T-helper 17 cell (primary cell): ENCODE results near the gene EPC2. TPM values are rescaled to one million over a fixed set of nuclear protein-coding genes. Genes with fewer than 3 reads are reported as not detected.
"Not testable (repeated sequence)": the region's sequence is repeated elsewhere in the genome, so short reads cannot be mapped to it uniquely, and the experiment has no call there.

Experiments used
- ATAC-seq: fragments of 150-1000 bp; cut with Tn5 transposase; 2 replicates; pipeline ENCODE4 v1.10.0; 2021; ENCODE audit warnings: mild to moderate bottlenecking, moderate library complexity
- DNase-seq, 3 donors: peaks; one replicate each; pipeline versions ENCODE4 v3.0.0 to v3.0.0-alpha.2; 2020 to 2021
- H3K9me3 ChIP-seq: one replicate; pipeline ENCODE4 v1.7.0; 2013; ENCODE audit warnings: low read length, mild to moderate bottlenecking; ENCODE audit not compliant: control insufficient read depth, poor library complexity, severe bottlenecking
- H3K27ac Mint-ChIP-seq: one replicate; pipeline ENCODE4 v1.8.0; 2022; ENCODE audit warnings: mild to moderate bottlenecking, moderate library complexity, mixed read lengths
- H3K27me3 Mint-ChIP-seq: one replicate; pipeline ENCODE4 v1.8.0; 2022; ENCODE audit warnings: mixed read lengths
- H3K36me3 Mint-ChIP-seq: one replicate; pipeline ENCODE4 v1.8.0; 2022; ENCODE audit warnings: low read depth, mixed read lengths
- H3K4me1 Mint-ChIP-seq: one replicate; pipeline ENCODE4 v1.8.0; 2022; ENCODE audit warnings: mild to moderate bottlenecking, mixed read lengths
- H3K4me3 Mint-ChIP-seq: one replicate; pipeline ENCODE4 v1.8.0; 2022; ENCODE audit warnings: mild to moderate bottlenecking, moderate library complexity, mixed read lengths
- total RNA-seq, 4 donors: library from RNA in 2 of 4; stranded (reverse) in 2 of 4; gene quantifications; one replicate each; pipeline ENCODE4 v1.2.3 and lab custom pipeline; 2022 to 2026

Gene EPC2
- total RNA-seq, 2 donors from 2014 or later, result 76.5 to 89.0 TPM

DNA sequence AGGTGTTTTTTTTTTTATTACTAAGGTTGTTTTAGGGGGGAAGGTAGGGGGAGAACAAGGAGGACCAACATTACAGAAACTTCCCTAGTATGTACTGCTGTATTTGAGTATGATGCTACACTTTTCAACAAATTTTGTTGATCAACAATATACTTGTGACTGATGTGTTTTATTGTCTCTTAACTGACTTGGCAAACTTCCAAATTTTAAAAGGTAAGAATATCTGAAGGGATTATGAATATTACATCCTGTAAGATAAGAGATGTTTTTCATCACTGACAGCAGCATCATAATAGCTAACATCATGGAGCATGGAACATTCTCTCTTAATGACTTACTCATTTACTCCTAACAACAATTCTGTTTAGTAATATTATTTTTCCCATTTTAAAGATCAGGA is 144.5 kb downstream of the EPC2 start:
- no peak for DNase-seq
- Mint-ChIP-seq H3K4me3 (no peak overlapping the region), H3K4me1 (no peaks in the 10 kb centered on the region), H3K36me3 (peaks cover 6% of the 10 kb centered on the region), H3K27me3 (no peaks in the 10 kb centered on the region), H3K27ac (peak overlapping the region; percentile 11)
- no peak for ATAC-seq
- H3K9me3 ChIP-seq, result no peaks in the 10 kb centered on the region

DNA sequence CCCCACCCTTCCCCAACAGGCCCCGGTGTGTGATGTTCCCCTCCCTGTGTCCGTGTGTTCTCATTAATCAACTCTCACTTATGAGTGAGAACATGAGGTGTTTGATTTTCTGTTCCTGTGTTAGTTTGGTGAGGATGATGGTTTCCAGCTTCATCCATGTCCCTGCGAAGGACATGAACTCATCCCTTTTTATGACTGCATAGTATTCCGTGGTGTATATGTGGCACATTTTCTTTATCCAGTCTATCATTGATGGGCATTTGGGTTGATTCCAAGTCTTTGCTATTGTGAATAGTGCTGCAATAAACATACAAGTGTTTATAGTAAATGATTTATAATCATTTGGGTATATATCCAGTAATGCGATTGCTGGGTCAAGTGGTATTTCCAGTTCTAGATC is 145.6 kb downstream of the EPC2 start:
- H3K27ac Mint-ChIP-seq, H3K9me3 ChIP-seq, H3K27me3 Mint-ChIP-seq, DNase-seq, H3K4me3 Mint-ChIP-seq, H3K36me3 Mint-ChIP-seq, ATAC-seq, H3K4me1 Mint-ChIP-seq: not testable (repeated sequence)

DNA sequence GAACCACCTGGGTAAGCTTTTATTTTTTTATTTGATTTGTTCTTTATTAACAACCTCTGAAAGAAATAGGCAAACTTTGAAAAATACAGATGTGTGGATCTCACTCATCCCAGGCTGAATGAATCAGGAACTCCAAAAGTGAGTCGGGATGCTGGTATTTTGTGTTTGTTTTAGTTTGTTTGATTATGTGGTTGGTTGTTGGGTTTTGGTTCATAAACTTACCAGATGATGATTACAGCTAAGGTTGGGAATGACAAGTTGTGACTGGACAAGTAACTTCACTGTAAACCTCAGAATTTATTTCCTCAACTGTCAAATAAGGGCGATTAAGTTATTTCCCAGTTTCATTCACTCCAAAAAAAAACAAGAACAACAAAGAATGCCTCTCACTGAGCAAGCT is 150.0 kb downstream of the EPC2 start:
- Mint-ChIP-seq H3K4me1 (no peaks in the 10 kb centered on the region), H3K36me3 (no peaks in the 10 kb centered on the region), H3K4me3 (no peak overlapping the region), H3K27me3 (no peaks in the 10 kb centered on the region), H3K27ac (no peak overlapping the region)
- no peak for DNase-seq
- ATAC-seq, result no peak
- no peaks in the 10 kb centered on the region for H3K9me3 ChIP-seq

DNA sequence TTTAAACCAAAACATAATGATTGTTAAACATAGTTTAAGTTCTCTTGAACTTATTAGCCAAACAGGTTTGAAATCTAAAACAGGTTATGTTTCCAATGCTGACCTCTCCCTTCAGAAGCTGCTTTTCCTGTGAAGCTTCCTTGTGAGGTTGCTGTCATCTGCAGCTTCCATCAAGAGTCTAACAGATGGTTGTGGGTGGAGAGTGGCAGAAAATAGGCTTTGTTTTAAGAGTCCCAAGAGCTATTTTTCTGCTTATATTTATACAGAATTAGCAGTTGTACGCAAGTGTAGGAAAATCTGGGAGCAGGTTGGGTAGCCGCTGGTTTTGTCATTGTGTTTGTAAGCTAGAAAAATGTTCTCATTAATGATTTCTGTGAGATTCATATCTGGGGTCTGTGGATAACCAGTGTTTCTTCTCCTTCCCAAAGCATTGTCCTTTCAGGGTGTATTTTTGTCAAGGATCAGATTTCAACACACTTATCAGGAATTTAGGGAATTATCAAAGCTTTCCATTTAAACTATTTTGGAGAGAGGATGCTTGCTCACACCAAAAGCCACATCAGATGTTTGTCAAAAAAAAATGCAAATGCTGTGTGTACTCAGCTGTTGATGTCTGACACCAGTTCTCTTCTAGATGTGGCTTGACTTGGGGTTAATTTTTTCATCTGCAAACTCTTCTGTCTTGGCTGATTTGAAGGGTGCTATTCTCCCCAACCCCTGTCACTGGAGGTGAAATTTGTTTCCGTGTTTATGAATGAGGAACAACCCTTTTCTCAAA is 152.4 kb downstream of the EPC2 start:
- H3K4me1 Mint-ChIP-seq, result no peaks in the 10 kb centered on the region
- no peaks in the 10 kb centered on the region for H3K36me3 Mint-ChIP-seq
- no peak overlapping the region for H3K4me3 Mint-ChIP-seq
- H3K27ac Mint-ChIP-seq, result no peak overlapping the region
- DNase-seq, result no peak
- H3K27me3 Mint-ChIP-seq, result no peaks in the 10 kb centered on the region
- no peak for ATAC-seq
- H3K9me3 ChIP-seq, result no peaks in the 10 kb centered on the region

DNA sequence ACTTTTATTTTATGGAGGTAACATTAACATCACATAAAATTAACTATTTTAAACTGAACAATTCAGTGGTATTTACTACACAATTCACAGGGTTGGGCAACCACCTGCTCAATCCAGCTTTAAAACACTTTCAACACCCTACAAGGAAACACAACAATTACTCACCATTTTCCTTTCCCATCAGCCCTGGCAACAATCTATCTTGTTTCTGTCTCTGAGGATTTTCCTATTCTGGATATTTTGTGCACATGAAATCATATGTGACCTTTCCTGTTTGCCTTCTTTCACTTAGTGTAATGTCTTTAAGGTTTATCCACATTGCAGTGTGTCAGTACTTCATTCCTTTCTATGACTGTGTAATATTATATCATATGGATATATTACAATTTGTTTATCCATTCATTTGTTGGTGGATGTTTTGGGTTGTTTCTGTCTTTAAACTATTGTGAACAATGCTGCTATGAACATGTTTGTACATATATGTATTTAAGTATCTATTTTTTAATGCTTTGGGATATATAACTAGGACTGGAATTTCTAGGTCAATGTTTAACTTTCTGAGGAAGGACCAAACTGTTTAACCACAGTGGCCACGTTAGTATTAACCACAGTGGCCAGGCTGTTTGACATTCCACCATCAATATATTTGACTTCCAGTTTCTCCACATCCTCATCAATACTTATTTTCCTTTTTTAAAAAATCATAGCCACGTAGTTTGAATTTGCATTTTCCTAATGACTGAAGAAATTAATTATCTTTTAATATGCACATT is 158.1 kb downstream of the EPC2 start:
- Mint-ChIP-seq H3K27ac (no peak overlapping the region), H3K36me3 (no peaks in the 10 kb centered on the region), H3K4me1 (no peaks in the 10 kb centered on the region), H3K4me3 (no peak overlapping the region), H3K27me3 (no peaks in the 10 kb centered on the region)
- ATAC-seq (no peak), DNase-seq (no peak)
- no peaks in the 10 kb centered on the region for H3K9me3 ChIP-seq

DNA sequence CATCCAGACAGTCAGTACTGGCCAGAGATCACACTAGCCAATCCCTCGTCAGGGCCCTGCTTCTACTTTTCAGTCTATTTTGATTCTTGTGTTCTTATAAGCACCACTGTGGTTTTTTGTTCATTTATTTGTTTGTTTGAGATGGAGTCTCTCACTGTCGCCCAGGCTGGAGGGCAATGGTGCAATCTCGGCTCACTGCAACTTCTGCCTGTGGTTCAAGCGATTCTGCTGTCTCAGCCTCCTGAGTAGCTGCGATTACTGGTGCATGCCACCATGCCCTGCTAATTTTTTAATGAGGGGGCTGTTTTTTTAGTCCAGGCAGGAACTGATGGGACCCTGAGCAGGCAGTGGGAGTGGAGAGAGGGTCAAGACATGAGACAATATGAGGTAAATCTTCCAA is 165.5 kb downstream of the EPC2 start:
- DNase-seq, result no peak
- Mint-ChIP-seq H3K27me3 (peaks cover 15% of the 10 kb centered on the region), H3K27ac (no peak overlapping the region), H3K36me3 (no peaks in the 10 kb centered on the region), H3K4me3 (no peak overlapping the region), H3K4me1 (peaks cover 13% of the 10 kb centered on the region)
- no peaks in the 10 kb centered on the region for H3K9me3 ChIP-seq
- ATAC-seq, result no peak

DNA sequence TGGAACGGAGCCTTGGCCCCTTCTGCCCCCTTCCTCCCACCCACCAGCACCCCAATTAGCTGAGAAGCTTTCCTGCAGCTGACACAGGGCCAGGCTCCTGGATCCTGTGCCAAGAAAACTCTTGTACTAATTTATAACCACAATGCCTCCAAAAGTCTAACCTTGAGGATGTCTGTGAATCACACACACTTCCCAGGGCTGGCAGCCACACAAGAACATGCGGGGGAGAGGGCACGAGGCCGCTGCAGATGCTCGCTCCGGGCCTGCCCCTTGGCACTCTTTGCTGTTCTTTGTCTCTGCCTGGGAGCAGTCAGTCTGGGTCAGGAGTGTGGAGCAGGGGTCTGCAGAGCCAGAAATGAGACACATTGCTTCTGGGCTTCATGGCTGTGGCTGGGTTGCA is 167.8 kb downstream of the EPC2 start:
- ATAC-seq (no peak), DNase-seq (no peak)
- Mint-ChIP-seq H3K27me3 (peaks cover 31% of the 10 kb centered on the region), H3K27ac (no peak overlapping the region), H3K36me3 (no peaks in the 10 kb centered on the region), H3K4me1 (peaks cover 20% of the 10 kb centered on the region), H3K4me3 (no peak overlapping the region)
- no peaks in the 10 kb centered on the region for H3K9me3 ChIP-seq

DNA sequence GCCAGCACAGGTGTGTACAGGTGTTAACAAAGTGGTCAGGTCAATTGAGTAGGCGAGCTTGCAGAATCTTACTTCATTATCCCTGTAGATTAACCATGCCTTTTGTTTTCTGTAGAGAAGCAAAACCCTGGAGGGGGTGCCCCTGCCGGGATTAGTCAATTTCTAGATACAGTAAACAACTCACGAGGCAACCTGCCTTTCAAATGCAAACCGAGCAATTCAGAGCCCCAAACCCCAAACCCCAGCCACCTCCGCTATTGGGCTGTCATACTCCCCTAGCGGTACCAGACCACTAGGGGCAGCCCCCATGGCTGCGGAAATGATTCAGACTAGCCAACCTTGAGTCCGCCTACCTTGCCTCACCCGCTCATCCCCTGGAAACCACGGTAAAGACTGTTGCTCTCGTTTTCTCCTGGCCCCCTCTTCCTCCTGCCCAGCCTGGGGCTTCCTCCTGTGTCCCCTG is 169.1 kb downstream of the EPC2 start:
- Mint-ChIP-seq H3K4me1 (peaks cover 23% of the 10 kb centered on the region), H3K36me3 (no peaks in the 10 kb centered on the region), H3K27me3 (peaks cover 40% of the 10 kb centered on the region), H3K27ac (peak overlapping the region; percentile 91), H3K4me3 (peak overlapping the region; percentile 78)
- DNase-seq, result peak; percentile 16 to 59 (median 51)
- peak; percentile 99 for ATAC-seq
- H3K9me3 ChIP-seq, result no peaks in the 10 kb centered on the region

DNA sequence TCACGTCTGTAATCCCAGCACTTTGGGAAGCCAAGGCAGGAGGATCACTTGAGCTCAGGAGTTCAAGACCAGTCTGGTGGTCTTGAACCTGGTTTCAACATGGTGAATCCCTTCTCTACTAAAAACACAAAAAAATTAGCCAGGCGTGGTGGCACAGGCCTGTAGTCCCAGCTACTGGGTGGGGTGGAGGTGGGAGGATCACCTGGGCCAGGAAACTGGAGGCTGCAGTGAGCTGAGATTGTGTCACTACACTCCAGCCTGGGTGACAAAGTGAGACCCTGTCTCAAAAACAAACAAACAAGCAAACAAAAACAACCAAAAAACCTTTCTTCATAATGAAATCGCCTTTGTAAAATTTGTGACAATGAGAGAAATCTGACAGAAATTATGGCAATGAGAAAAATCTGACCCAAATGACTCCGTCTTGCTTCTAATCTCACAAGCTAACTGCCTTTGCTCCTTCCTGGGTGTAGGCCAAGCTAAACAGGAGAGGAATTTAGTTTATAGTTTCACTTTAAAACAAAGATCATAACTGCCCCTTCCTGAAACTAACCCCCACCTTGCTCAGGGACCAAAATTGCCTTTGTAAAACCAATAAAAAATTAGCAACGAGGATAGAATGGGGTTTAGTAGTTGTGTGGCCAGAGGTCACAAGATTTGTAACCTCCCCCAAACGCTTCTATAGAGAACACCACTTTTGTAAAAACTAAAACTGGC is 169.8 kb downstream of the EPC2 start:
- H3K4me1 Mint-ChIP-seq, result peaks cover 23% of the 10 kb centered on the region
- ATAC-seq, result peak; percentile 13
- H3K27ac Mint-ChIP-seq, result peak overlapping the region; percentile 91
- DNase-seq, result no peak
- no peaks in the 10 kb centered on the region for H3K36me3 Mint-ChIP-seq
- peaks cover 39% of the 10 kb centered on the region for H3K27me3 Mint-ChIP-seq
- H3K4me3 Mint-ChIP-seq, result peak overlapping the region; percentile 78
- H3K9me3 ChIP-seq, result no peaks in the 10 kb centered on the region

DNA sequence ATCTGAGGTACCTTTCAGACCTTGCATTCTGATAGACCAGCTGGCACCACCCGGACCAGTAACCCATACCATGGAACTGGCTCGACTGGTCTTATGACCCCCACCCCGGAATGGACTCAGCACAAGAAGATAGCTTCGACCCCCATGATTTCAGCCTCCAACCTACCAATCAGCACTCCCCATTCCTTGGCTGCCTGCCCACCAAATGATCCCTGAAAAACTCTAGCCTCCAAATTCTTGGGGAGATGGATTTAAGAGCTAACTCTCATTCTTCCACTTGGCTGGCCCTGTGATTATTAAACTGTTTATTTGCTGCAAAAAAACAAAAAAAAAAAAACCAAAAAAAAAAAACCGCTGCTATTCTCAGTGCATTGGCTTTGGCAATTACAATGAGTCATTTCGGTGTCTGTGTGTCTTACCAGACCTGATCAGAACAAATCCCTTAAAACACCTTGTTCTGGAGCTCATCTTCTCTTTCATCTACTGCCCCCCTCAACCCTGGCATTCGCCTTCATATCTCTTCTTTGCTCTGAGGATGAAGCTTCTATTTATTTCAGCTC is 170.4 kb downstream of the EPC2 start:
- no peak for ATAC-seq
- H3K27me3 Mint-ChIP-seq, result peaks cover 32% of the 10 kb centered on the region
- H3K27ac Mint-ChIP-seq, result peak overlapping the region; percentile 91
- no peaks in the 10 kb centered on the region for H3K9me3 ChIP-seq
- no peaks in the 10 kb centered on the region for H3K36me3 Mint-ChIP-seq
- peak overlapping the region; percentile 78 for H3K4me3 Mint-ChIP-seq
- no peak for DNase-seq
- peaks cover 23% of the 10 kb centered on the region for H3K4me1 Mint-ChIP-seq

DNA sequence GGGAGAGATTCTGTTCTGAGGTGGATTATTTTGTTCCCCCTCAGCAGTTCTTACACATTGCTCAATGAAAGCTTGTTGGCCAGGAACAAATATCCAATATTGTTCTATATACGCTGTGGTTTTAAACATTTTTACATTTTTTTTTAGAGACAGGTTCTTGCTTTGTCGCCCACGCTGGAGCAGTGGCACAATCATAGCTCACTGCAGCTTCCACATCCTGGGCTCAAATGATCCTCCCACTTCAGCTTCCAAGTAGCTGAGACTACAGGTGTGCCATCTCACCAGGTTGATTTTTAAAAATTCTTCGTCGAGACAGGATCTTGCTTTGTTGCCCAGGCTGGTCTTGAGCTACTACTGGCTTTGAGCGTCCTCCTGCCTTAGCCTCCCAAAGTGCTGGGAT is 171.6 kb downstream of the EPC2 start:
- Mint-ChIP-seq H3K4me1 (peaks cover 23% of the 10 kb centered on the region), H3K27me3 (peaks cover 29% of the 10 kb centered on the region), H3K27ac (no peak overlapping the region), H3K36me3 (no peaks in the 10 kb centered on the region), H3K4me3 (no peak overlapping the region)
- H3K9me3 ChIP-seq, result no peaks in the 10 kb centered on the region
- ATAC-seq (no peak), DNase-seq (no peak)

DNA sequence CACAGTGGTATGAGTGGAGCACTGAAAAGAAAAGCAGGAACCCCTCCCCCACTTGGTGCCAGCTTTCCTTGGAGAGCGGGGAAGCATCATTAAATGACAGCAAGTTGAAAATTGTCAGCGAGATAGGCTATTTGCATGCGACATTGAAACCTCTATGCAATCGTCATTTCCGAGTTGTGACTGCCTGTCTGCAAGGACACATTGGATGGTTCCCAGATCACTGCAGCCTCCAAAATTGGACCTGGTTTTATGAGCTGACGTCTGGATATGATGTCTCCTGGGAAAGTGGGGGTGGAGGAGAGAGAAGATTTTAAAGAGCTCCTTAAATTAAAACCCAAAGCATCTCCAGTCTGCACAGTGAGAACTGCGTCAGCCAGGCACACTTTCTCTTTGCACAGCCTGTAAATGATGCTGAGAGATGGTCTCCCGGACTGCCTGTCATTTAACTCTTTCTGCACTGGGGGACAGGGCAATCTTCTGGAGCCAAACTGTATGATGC is 172.7 kb downstream of the EPC2 start:
- Mint-ChIP-seq H3K4me1 (peaks cover 23% of the 10 kb centered on the region), H3K36me3 (no peaks in the 10 kb centered on the region), H3K4me3 (peak overlapping the region; percentile 77), H3K27me3 (peaks cover 29% of the 10 kb centered on the region), H3K27ac (no peak overlapping the region)
- H3K9me3 ChIP-seq, result no peaks in the 10 kb centered on the region
- DNase-seq (no peak), ATAC-seq (no peak)
